ENCODE measurements around the gene USP17L17. TPM values are rescaled to one million over a fixed set of nuclear protein-coding genes. Genes with fewer than 3 reads are reported as not detected.
"Not testable (repeated sequence)": the region's sequence is repeated elsewhere in the genome, so short reads cannot be mapped to it uniquely, and the experiment has no call there.

The USP17L17 gene
- total and polyA plus RNA-seq, 2 donors (not counting 1 experiment from before 2014, with no cell fraction given): not detected

DNA sequence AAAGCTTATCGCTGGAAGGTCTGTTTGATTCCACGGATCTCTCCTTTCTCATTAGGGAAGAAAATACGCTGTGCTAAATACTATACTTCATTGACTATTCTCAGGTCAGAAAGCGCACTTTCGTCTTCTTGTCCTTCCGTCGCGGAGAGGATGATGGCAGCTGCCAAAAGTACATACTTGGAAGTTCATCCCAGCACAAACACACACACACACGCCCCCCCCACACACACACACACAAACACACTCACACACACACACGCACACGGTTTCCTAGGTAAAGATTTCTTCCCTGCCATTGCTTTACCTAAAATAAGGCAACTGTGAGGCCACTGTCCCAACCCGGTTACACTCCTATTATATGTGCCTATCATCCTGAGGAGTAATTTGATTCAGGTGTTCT, 5.2 kb upstream of the USP17L17 start:
- H3K27me3 ChIP-seq (replicated peaks in 1 of 4; ENCODE audit: control extremely low read depth in 1 of 4, control insufficient read depth in 3 of 4, insufficient read depth in 4 of 4, low read length in 3 of 4); H3K4me2 ChIP-seq (replicated peaks; ENCODE audit: low read depth, low read length, poor library complexity, severe bottlenecking); H3K4me3 ChIP-seq (ENCODE audit: control extremely low read depth in 1 of 5, extremely low read depth in 1 of 5, insufficient read depth in 1 of 5, low read depth in 2 of 5, low read length in 4 of 5); H3K4me1 ChIP-seq (ENCODE audit: control insufficient read depth in 2 of 2, insufficient read depth in 2 of 2, low read length in 2 of 2); H3K9me3 ChIP-seq (ENCODE audit: control extremely low read depth in 1 of 3, control insufficient read depth in 2 of 3, insufficient read depth in 1 of 3, low read length in 2 of 3); intact Hi-C loops (cut with micrococcal nuclease); H3K27ac Mint-ChIP-seq; ATAC-seq (ENCODE audit: low read depth); H3K36me3 ChIP-seq (replicated peaks in 1 of 2; ENCODE audit: control extremely low read depth in 1 of 2, control insufficient read depth in 1 of 2, extremely low read depth in 1 of 2, insufficient read depth in 2 of 2, low read length in 1 of 2); CTCF ChIA-PET; POLR2A ChIA-PET; H3K4me1 Mint-ChIP-seq; H4K20me1 ChIP-seq (ENCODE audit: control insufficient read depth, insufficient read depth, low read length, poor library complexity, severe bottlenecking); H3K79me2 ChIP-seq (ENCODE audit: control insufficient read depth, insufficient read depth, low read length); H3K9ac ChIP-seq (ENCODE audit: low read length); H3K9me3 Mint-ChIP-seq (ENCODE audit: insufficient read depth); H3K27ac ChIP-seq (ENCODE audit: low read length in 2 of 2); H3K27me3 Mint-ChIP-seq; H3K4me3 Mint-ChIP-seq; H2AFZ ChIP-seq (ENCODE audit: insufficient read depth, low read depth, low read length, poor library complexity, severe bottlenecking): not testable (repeated sequence)
- no CpG with 5 or more reads among the region's 12 CpGs for WGBS (ENCODE audit: insufficient coverage)
- DNase-seq: peak; percentile 0

DNA sequence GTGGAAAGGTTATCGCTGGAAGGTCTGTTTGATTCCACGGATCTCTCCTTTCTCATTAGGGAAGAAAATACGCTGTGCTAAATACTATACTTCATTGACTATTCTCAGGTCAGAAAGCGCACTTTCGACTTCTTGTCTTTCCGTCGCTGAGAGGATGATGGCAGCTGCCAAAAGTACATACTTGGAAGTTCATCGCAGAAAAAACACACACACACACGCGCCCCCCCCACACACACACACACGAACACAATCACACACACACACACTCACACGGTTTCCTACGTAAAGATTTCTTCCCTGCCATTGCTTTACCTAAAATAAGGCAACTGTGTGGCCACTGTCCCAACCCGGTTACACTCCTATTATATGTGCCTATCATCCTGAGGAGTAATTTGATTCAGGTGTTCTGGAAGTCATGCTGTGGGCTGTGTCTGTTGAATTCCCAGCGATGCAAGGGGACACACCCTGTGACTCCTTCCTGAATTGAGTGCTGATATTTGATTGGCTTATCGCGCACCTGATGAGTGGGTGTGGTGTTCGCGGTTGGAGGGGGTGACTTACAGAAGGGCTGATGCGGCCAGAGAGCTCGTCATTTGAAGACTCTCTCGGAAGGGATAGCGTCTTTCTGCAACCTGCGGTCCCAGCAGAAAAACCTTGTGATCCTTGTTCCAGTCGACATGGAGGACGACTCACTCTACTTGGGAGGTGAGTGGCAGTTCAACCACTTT, 4.4 kb downstream of the USP17L17 start, which contains the start of gene USP17L18:
Gene USP17L18 (plus strand): TSS at position 678 of the 728 bp plus-strand sequence. CDS start 0 bp downstream, at position 678.
- H3K9me3 ChIP-seq (ENCODE audit: control extremely low read depth in 1 of 3, control insufficient read depth in 2 of 3, insufficient read depth in 1 of 3, low read length in 2 of 3); ATAC-seq (ENCODE audit: low read depth); intact Hi-C loops (cut with micrococcal nuclease); CTCF ChIA-PET; H3K27me3 Mint-ChIP-seq; H3K27ac ChIP-seq (ENCODE audit: low read length in 2 of 2); H3K4me2 ChIP-seq (replicated peaks; ENCODE audit: low read depth, low read length, poor library complexity, severe bottlenecking); H3K4me1 Mint-ChIP-seq; H3K27me3 ChIP-seq (replicated peaks in 1 of 4; ENCODE audit: control extremely low read depth in 1 of 4, control insufficient read depth in 3 of 4, insufficient read depth in 4 of 4, low read length in 3 of 4); H3K4me3 Mint-ChIP-seq; H2AFZ ChIP-seq (ENCODE audit: insufficient read depth, low read depth, low read length, poor library complexity, severe bottlenecking); POLR2A ChIA-PET; H3K27ac Mint-ChIP-seq; H3K4me3 ChIP-seq (ENCODE audit: control extremely low read depth in 1 of 5, extremely low read depth in 1 of 5, insufficient read depth in 1 of 5, low read depth in 2 of 5, low read length in 4 of 5); H3K9ac ChIP-seq (ENCODE audit: low read length); H3K4me1 ChIP-seq (ENCODE audit: control insufficient read depth in 2 of 2, insufficient read depth in 2 of 2, low read length in 2 of 2); H3K9me3 Mint-ChIP-seq (ENCODE audit: insufficient read depth); H3K79me2 ChIP-seq (ENCODE audit: control insufficient read depth, insufficient read depth, low read length); H3K36me3 ChIP-seq (replicated peaks in 1 of 2; ENCODE audit: control extremely low read depth in 1 of 2, control insufficient read depth in 1 of 2, extremely low read depth in 1 of 2, insufficient read depth in 2 of 2, low read length in 1 of 2); H4K20me1 ChIP-seq (ENCODE audit: control insufficient read depth, insufficient read depth, low read length, poor library complexity, severe bottlenecking): not testable (repeated sequence)
- 96% methylated on average over 4 of the region's 26 CpGs for WGBS (ENCODE audit: insufficient coverage)
- peak; percentile 4 for DNase-seq

DNA sequence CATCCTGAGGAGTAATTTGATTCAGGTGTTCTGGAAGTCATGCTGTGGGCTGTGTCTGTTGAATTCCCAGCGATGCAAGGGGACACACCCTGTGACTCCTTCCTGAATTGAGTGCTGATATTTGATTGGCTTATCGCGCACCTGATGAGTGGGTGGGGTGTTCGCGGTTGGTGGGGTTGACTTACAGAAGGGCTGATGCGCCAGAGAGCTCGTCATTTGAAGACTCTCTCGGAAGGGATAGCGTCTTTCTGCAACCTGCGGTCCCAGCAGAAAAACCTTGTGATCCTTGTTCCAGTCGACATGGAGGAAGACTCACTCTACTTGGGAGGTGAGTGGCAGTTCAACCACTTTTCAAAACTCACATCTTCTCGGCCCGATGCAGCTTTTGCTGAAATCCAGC, 9.4 kb downstream of the USP17L17 start, which contains the start of gene USP17L19:
Gene USP17L19 (plus strand): TSS at position 301 of the 400 bp plus-strand sequence. CDS start 0 bp downstream, at position 301.
- WGBS (ENCODE audit: insufficient coverage): no CpG with 5 or more reads among the region's 13 CpGs
- H3K4me1 Mint-ChIP-seq; POLR2A ChIA-PET; CTCF ChIA-PET; H3K9ac ChIP-seq (ENCODE audit: low read length); H3K27me3 Mint-ChIP-seq; H3K27ac ChIP-seq (ENCODE audit: low read length in 2 of 2); intact Hi-C loops (cut with micrococcal nuclease); H3K79me2 ChIP-seq (ENCODE audit: control insufficient read depth, insufficient read depth, low read length); H4K20me1 ChIP-seq (ENCODE audit: control insufficient read depth, insufficient read depth, low read length, poor library complexity, severe bottlenecking); H3K36me3 ChIP-seq (replicated peaks in 1 of 2; ENCODE audit: control extremely low read depth in 1 of 2, control insufficient read depth in 1 of 2, extremely low read depth in 1 of 2, insufficient read depth in 2 of 2, low read length in 1 of 2); H3K4me1 ChIP-seq (ENCODE audit: control insufficient read depth in 2 of 2, insufficient read depth in 2 of 2, low read length in 2 of 2); ATAC-seq (ENCODE audit: low read depth); DNase-seq; H3K9me3 Mint-ChIP-seq (ENCODE audit: insufficient read depth); H3K27ac Mint-ChIP-seq; H3K4me3 Mint-ChIP-seq; H3K9me3 ChIP-seq (ENCODE audit: control extremely low read depth in 1 of 3, control insufficient read depth in 2 of 3, insufficient read depth in 1 of 3, low read length in 2 of 3); H3K27me3 ChIP-seq (replicated peaks in 1 of 4; ENCODE audit: control extremely low read depth in 1 of 4, control insufficient read depth in 3 of 4, insufficient read depth in 4 of 4, low read length in 3 of 4); H2AFZ ChIP-seq (ENCODE audit: insufficient read depth, low read depth, low read length, poor library complexity, severe bottlenecking); H3K4me2 ChIP-seq (replicated peaks; ENCODE audit: low read depth, low read length, poor library complexity, severe bottlenecking); H3K4me3 ChIP-seq (ENCODE audit: control extremely low read depth in 1 of 5, extremely low read depth in 1 of 5, insufficient read depth in 1 of 5, low read depth in 2 of 5, low read length in 4 of 5): not testable (repeated sequence)

GRCh38 chr4:9257824-9258223, 14.1 kb downstream of the USP17L17 start, which contains the start of gene USP17L20:
USP17L20 (plus strand) TSS chr4:9258124; CDS start chr4:9258124, 0 bp downstream.
- H3K4me2 ChIP-seq (replicated peaks; ENCODE audit: low read depth, low read length, poor library complexity, severe bottlenecking); H3K79me2 ChIP-seq (ENCODE audit: control insufficient read depth, insufficient read depth, low read length); H3K27ac ChIP-seq (ENCODE audit: low read length in 2 of 2); CTCF ChIA-PET; DNase-seq; H3K4me1 Mint-ChIP-seq; H2AFZ ChIP-seq (ENCODE audit: insufficient read depth, low read depth, low read length, poor library complexity, severe bottlenecking); intact Hi-C loops (cut with micrococcal nuclease); H3K27ac Mint-ChIP-seq; H3K27me3 ChIP-seq (replicated peaks in 1 of 4; ENCODE audit: control extremely low read depth in 1 of 4, control insufficient read depth in 3 of 4, insufficient read depth in 4 of 4, low read length in 3 of 4); H3K36me3 ChIP-seq (replicated peaks in 1 of 2; ENCODE audit: control extremely low read depth in 1 of 2, control insufficient read depth in 1 of 2, extremely low read depth in 1 of 2, insufficient read depth in 2 of 2, low read length in 1 of 2); POLR2A ChIA-PET; ATAC-seq (ENCODE audit: low read depth); H3K4me3 ChIP-seq (ENCODE audit: control extremely low read depth in 1 of 5, extremely low read depth in 1 of 5, insufficient read depth in 1 of 5, low read depth in 2 of 5, low read length in 4 of 5); H3K9me3 Mint-ChIP-seq (ENCODE audit: insufficient read depth); H3K4me3 Mint-ChIP-seq; H4K20me1 ChIP-seq (ENCODE audit: control insufficient read depth, insufficient read depth, low read length, poor library complexity, severe bottlenecking); H3K9ac ChIP-seq (ENCODE audit: low read length); H3K4me1 ChIP-seq (ENCODE audit: control insufficient read depth in 2 of 2, insufficient read depth in 2 of 2, low read length in 2 of 2); H3K27me3 Mint-ChIP-seq; H3K9me3 ChIP-seq (ENCODE audit: control extremely low read depth in 1 of 3, control insufficient read depth in 2 of 3, insufficient read depth in 1 of 3, low read length in 2 of 3): not testable (repeated sequence)
- WGBS (ENCODE audit: insufficient coverage): no CpG with 5 or more reads among the region's 15 CpGs

Data from B cell (primary cell).